Panc1 (cell line): ENCODE measurements around the gene MSGN1.

Experiments
- POLR2AphosphoS5 ChIP-seq: IDR thresholded peaks from 2 replicates; pipeline ENCODE4 v1.6.1; 2012; ENCODE audit warnings: mild to moderate bottlenecking, low read depth, low read length, moderate library complexity
- TCF7L2 ChIP-seq: IDR thresholded peaks from 2 replicates; pipeline ENCODE4 v1.6.1; 2011; ENCODE audit warnings: mild to moderate bottlenecking, low read depth, low read length, inconsistent platforms
- TF ChIP-seq, protein P1 (sequence below): fragments of 450-650 bp; IDR thresholded peaks from 2 replicates; pipeline ENCODE4 v1.5.1; 2017; ENCODE audit warnings: mild to moderate bottlenecking
- TF ChIP-seq, protein P2 (sequence below), 2 experiments: IDR thresholded peaks; 2 replicates each; pipeline ENCODE4 v1.6.1; 2011 to 2012; ENCODE audit warnings: low read depth in 2 of 2, control low read depth in 1 of 2, low read length in 1 of 2, mild to moderate bottlenecking in 1 of 2, moderate library complexity in 1 of 2; ENCODE audit not compliant: insufficient read depth in 1 of 2

DNA sequence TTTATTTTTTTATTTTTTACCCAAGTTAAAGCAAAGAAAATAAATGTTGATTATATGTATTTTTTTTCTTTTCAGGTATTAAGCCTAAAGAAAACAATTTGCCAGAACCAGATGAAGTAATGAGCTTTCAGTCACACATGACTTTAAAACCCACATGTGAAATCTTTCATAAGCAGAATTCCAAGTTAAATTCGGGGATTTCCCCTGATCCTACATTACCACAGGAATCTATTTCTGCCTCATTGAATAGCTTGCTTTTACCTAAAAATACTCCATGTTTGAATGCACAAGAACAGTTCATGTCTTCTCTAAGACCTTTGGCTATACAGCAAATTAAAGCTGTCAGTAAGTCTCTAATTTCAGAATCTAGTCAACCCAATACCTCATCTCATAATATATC, 35.7 kb upstream of the MSGN1 start:
- TF ChIP-seq, protein P1, sequence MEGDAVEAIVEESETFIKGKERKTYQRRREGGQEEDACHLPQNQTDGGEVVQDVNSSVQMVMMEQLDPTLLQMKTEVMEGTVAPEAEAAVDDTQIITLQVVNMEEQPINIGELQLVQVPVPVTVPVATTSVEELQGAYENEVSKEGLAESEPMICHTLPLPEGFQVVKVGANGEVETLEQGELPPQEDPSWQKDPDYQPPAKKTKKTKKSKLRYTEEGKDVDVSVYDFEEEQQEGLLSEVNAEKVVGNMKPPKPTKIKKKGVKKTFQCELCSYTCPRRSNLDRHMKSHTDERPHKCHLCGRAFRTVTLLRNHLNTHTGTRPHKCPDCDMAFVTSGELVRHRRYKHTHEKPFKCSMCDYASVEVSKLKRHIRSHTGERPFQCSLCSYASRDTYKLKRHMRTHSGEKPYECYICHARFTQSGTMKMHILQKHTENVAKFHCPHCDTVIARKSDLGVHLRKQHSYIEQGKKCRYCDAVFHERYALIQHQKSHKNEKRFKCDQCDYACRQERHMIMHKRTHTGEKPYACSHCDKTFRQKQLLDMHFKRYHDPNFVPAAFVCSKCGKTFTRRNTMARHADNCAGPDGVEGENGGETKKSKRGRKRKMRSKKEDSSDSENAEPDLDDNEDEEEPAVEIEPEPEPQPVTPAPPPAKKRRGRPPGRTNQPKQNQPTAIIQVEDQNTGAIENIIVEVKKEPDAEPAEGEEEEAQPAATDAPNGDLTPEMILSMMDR = no peak
- TF ChIP-seq, protein P2, sequence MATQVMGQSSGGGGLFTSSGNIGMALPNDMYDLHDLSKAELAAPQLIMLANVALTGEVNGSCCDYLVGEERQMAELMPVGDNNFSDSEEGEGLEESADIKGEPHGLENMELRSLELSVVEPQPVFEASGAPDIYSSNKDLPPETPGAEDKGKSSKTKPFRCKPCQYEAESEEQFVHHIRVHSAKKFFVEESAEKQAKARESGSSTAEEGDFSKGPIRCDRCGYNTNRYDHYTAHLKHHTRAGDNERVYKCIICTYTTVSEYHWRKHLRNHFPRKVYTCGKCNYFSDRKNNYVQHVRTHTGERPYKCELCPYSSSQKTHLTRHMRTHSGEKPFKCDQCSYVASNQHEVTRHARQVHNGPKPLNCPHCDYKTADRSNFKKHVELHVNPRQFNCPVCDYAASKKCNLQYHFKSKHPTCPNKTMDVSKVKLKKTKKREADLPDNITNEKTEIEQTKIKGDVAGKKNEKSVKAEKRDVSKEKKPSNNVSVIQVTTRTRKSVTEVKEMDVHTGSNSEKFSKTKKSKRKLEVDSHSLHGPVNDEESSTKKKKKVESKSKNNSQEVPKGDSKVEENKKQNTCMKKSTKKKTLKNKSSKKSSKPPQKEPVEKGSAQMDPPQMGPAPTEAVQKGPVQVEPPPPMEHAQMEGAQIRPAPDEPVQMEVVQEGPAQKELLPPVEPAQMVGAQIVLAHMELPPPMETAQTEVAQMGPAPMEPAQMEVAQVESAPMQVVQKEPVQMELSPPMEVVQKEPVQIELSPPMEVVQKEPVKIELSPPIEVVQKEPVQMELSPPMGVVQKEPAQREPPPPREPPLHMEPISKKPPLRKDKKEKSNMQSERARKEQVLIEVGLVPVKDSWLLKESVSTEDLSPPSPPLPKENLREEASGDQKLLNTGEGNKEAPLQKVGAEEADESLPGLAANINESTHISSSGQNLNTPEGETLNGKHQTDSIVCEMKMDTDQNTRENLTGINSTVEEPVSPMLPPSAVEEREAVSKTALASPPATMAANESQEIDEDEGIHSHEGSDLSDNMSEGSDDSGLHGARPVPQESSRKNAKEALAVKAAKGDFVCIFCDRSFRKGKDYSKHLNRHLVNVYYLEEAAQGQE (IDR thresholded peaks at IDR 0.05; ENCODE audit: insufficient read depth in 1 of 2, low read depth in 2 of 2, low read length in 1 of 2) = no peak
- TF ChIP-seq POLR2AphosphoS5 (no peak), TCF7L2 (no peak)
